Astrocyte of the cerebellum (primary cell): ENCODE measurements around the gene HDAC5.

Source experiments
- DNase-seq: peaks from one replicate; pipeline ENCODE4 v3.0.0-alpha.2; 2011; ENCODE audit warnings: low read depth
- H3K4me3 ChIP-seq: 2 replicates; pipeline ENCODE4 v1.5.1; 2011; ENCODE audit warnings: mild to moderate bottlenecking, low read depth, low read length, moderate library complexity
- in situ Hi-C: cut with HindIII; loops from 2 replicates; pipeline ENCODE4 v1.10.0; 2017; ENCODE audit warnings: low sequenced_read_pairs
- TF ChIP-seq, protein P1 (sequence below): IDR thresholded peaks from 2 replicates; pipeline ENCODE4 v1.5.1; 2012; ENCODE audit warnings: low read length, low read depth, moderate library complexity, mild to moderate bottlenecking; ENCODE audit errors: missing control alignments

The HDAC5 gene

DNA sequence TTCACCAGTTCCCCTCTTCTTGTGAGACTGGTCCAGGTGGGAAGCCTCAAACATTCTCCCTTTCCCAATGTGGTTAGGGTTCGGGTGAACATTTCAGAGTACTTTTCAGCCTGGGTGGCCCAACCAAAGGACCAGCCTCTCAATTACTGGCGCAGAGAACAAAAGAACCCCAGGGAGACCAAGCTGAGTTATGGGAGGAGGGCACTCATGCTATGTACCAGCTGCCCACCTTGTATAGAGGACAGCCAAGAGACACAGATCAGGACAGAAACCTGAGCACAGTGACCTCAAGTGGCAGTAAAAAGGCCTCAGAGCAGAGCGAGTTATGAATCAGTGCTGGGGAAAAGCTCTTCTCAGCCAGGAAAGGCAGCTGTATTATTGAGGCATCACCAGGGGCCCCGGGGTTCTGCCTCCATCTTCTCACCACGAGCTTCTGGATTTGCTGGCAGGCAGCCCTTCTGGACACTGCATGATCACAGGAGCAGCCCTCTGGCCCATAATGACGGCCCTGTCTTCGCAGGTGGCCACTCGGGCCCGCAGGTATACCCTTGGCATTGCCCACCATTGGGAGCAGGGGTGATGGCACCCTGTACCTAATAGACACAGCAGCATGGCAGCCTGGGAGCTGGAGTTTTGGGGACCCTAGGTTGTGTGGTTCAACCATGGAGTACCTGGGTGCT is 49.1 kb downstream of the HDAC5 start:
- in situ Hi-C loops = no loop called here
- H3K4me3 ChIP-seq = no peak overlapping the region
- DNase-seq = no peak
- TF ChIP-seq, protein P1, sequence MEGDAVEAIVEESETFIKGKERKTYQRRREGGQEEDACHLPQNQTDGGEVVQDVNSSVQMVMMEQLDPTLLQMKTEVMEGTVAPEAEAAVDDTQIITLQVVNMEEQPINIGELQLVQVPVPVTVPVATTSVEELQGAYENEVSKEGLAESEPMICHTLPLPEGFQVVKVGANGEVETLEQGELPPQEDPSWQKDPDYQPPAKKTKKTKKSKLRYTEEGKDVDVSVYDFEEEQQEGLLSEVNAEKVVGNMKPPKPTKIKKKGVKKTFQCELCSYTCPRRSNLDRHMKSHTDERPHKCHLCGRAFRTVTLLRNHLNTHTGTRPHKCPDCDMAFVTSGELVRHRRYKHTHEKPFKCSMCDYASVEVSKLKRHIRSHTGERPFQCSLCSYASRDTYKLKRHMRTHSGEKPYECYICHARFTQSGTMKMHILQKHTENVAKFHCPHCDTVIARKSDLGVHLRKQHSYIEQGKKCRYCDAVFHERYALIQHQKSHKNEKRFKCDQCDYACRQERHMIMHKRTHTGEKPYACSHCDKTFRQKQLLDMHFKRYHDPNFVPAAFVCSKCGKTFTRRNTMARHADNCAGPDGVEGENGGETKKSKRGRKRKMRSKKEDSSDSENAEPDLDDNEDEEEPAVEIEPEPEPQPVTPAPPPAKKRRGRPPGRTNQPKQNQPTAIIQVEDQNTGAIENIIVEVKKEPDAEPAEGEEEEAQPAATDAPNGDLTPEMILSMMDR = no peak

DNA sequence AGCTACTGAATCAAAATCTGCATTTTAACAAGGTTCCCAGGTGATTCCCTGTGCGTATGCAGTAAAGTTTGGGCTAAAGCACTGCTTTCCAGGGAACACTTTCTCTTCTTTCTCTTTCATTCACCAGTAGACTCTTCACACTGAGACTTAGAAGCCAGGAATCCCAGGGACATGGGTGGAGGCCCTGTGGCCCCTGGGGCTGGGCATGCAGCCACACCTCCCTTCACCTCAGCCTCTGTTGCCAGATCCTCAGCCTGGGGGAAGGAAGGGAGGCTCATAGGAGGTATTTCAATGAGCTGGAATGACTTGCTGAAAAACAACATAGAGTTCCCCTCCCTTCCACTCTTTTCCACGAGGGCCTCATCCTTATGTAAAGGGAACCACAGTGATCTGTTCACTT is 51.7 kb downstream of the HDAC5 start:
- H3K4me3 ChIP-seq = peak overlapping the region; percentile 65
- no peak for DNase-seq
- in situ Hi-C loops = no loop called here

DNA sequence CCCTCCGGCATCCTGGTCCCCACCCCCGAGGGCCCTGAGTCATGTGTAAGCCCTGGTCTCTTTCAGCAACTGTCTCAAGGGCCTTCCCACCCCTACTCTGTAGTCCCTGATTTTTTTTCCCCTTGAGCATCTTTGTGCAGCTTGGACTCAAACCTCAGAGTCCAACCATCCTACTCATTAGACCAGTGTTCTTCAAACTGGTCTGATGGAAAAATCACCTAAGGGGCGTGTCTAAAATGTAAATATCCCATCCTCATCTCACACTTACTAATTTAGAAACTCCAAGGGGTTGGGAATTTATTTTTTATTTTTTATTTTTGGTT is 52.3 kb downstream of the HDAC5 start:
- TF ChIP-seq, protein P1 = no peak
- H3K4me3 ChIP-seq = peak overlapping the region; percentile 65
- in situ Hi-C loops = no loop called here
- DNase-seq = no peak

More for the DNA sequence above, 51.7 kb downstream of the HDAC5 start:
- TF ChIP-seq, protein P1 = no peak

DNA sequence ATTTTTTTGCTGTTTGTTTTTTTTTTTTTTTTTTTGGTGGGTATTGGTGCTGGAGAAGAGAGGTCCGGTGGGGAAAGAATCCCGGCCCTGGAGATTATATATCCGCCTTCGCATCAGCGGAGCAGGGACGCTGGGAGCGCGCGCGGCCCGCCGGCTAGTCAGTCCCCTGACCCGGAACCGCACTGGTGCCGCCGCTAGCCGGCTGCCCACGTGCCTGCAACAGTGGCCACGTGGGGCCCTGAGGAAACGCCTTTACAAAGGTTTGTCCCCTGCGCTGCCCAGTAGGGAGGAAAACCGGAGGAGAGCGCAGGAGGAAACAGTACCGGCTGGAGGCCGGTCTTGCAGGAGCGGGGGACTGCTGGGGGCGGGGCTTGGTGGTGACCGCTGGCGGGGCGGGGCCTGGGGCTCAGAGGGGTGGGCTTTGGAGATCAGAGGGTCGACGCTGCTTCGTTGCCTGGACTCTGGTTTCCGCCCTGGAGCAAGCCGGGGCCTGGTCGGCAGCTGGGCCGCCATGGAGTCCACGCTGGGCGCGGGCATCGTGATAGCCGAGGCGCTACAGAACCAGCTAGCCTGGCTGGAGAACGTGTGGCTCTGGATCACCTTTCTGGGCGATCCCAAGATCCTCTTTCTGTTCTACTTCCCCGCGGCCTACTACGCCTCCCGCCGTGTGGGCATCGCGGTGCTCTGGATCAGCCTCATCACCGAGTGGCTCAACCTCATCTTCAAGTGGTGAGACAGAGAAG is 52.8 kb downstream of the HDAC5 start, which contains the start of gene G6PC3:
G6PC3 (plus strand) TSS at position 281 of the 743 bp plus-strand sequence; CDS start at position 512, 231 bp downstream.
- TF ChIP-seq, protein P1 = no peak
- peak within 1 kb of the TSS; percentile 65 for H3K4me3 ChIP-seq
- in situ Hi-C loops = no loop called here
- peak; percentile 92 for DNase-seq

DNA sequence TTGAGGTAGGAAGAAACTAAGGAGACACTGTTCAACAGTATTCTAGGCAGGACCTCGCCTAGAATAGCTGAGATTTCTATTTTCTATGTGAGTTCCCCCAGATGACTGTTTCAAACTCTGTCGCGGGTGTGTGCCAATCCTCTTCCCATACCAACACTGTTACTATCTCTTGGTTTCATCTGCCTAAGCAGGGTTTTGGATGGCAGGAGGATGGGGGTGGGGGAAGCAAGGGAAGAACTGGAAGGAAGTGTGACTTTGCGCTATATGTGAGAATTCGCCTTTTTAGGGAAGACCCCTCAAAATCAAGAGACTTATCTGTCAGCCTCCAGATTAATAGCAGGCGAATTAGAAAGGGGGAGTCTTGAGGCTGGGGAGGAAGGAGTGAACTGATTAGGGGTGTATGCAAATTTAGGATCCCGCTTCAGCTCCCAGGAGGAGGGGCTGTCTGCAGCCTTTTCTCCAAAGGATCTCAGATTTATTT is 53.4 kb downstream of the HDAC5 start:
- in situ Hi-C loops = no loop called here
- H3K4me3 ChIP-seq = peak overlapping the region; percentile 65
- TF ChIP-seq, protein P1 = no peak
- no peak for DNase-seq

DNA sequence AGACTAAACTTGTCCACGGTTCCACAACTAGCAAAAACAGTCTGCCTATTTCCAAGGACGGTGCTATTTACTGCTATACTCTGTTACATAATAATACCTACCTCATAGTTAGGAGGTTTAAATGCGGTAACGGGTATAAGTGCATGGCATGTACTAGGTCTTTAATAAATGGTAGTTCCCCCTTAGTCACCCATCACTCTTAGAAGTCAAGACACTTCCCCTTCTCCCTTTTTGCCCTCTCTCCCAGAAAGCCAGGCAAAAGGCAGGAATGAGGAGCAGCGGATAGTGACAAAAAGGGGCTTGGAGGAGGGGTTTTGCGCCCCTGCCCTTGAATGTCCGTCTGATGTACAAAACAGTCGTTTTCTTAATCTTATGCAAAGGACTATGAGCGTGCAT is 55.9 kb downstream of the HDAC5 start:
- no peak overlapping the region for H3K4me3 ChIP-seq
- TF ChIP-seq, protein P1 = no peak
- no peak for DNase-seq
- in situ Hi-C loops = no loop called here
